ENCODE measurements around the gene GLTP.
"Not testable (repeated sequence)": the region's sequence is repeated elsewhere in the genome, so short reads cannot be mapped to it uniquely, and the experiment has no call there.

Gene GLTP

GRCh38 chr12:109902891-109903418, 22.6 kb upstream of the GLTP start:
- no peak for DNase-seq (ENCODE audit: low read depth)

GRCh38 chr12:109900752-109901580, 20.6 kb upstream of the GLTP start:
- DNase-seq (ENCODE audit: low read depth) = no peak

GRCh38 chr12:109899783-109900751, 19.7 kb upstream of the GLTP start, which contains the start of gene TCHP:
TSS of gene TCHP (plus strand) at chr12:109900274. CDS start at chr12:109903027, 2,753 bp downstream.
- DNase-seq (ENCODE audit: low read depth) = peak; percentile 68

DNA sequence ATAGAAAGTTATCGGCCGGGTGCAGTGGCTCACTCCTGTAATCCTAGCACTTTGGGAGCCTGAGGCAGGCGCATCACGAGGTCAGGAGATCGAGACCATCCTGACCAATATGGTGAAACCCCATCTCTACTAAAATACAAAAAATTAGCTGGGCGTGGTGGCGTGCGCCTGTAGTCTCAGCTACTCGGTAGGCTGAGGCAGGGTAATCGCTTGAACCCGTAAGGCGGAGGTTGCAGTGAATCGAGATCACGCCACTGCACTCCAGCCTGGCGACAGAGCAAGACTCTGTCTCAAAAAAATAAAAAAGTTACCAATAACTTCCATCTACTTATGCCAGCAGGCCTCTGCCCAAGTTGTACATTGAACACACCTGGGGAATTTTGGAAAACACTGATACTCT, 19.0 kb upstream of the GLTP start:
- not testable (repeated sequence) for DNase-seq (ENCODE audit: low read depth)

GRCh38 chr12:109897029-109897428, 16.7 kb upstream of the GLTP start:
- DNase-seq (ENCODE audit: low read depth) = no peak

DNA sequence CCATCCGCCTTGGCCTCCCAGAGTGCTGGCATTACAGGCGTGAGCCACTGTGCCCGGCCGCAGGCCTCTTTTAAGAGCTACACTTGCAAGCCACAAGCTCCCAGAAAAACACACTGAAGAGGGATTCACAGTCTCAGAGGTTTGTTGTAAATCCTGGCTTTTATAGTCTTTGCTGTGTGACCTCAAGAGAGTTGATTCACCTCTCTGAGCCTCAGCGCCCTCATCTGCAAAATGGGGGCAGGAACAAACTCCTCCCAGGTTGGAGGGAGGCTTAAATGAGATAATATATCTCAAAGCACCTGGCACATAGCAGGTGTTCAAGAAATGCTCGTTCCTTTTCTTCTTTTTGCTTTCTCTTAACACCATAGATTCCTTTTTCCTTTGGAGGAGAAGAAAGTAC, 15.8 kb upstream of the GLTP start:
- no peak for DNase-seq (ENCODE audit: low read depth)

DNA sequence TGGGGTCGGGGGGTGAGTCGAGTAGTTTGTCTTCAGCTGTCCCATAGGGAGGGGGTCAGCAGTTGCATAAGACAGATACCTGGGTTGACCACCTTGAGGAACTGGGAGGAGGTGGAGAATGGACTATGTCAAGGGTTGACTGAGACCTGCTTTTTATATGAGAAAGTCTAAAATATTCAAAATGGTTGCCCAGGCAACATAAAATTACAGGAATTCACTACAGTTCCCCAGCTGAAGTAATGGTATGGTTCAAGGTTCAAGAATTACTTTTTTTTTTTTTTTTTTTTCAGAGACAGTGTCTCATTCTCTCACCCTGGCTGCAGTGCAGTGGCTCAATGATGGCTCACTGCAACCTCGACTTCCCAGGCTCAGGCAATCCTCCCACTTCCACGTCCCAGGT, 14.6 kb upstream of the GLTP start:
- no peak for DNase-seq (ENCODE audit: low read depth)

DNA sequence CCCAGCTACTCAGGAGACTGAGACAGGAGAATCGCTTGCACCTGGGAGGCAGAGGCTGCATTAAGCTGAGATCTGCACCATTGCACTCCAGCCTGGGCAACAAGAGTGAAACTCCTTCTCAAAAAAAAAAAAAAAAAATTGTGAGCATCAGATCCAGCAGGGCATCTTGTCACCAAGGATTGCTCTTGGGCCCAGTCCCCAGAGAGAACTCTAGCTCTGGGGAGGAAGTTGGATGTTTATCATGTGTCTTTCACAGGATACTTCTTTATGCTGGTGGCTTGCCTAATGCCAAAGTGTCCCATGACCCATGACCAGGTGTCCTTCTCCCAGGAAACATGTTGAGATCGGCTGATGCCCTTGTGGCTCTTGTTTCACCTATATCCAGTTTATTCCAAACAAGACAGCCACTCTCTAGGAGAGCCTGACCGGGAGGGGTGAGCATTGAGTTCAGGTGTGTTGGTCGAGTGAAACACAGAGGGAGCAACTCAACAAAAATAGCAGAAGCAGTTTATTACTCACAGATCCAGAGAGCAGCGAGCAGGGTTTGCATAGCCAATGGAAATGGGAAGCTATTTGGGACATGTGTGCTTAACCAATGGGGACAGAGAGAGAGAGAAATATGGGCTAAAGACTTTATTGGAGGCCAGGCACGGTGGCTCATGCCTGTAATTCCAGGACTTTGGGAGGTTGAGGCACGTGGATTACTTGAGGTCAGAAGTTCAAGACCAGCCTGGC, 13.1 kb upstream of the GLTP start:
- DNase-seq (ENCODE audit: low read depth) = no peak

DNA sequence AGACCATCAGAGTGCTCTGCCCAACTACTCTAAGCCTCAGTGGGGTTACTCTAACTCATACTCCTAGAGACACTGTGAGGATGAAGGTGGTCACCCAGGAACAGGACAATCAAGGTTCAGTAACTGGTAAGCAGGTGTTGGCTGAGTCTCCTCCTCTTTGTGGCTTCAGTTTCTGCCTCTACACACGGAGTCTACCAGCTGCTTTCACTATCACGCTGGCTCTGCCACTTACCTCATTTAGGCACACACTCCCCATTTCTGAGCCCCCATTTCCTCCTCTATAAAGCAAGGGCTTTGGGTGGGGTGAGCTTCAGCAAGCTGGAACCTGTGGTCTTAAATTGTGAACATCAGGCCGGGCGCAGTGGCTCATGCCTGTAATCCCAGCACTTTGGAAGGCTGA, 12.4 kb upstream of the GLTP start:
- no peak for DNase-seq (ENCODE audit: low read depth)

GRCh38 chr12:109892165-109892715, 11.9 kb upstream of the GLTP start:
- no peak for DNase-seq (ENCODE audit: low read depth)

DNA sequence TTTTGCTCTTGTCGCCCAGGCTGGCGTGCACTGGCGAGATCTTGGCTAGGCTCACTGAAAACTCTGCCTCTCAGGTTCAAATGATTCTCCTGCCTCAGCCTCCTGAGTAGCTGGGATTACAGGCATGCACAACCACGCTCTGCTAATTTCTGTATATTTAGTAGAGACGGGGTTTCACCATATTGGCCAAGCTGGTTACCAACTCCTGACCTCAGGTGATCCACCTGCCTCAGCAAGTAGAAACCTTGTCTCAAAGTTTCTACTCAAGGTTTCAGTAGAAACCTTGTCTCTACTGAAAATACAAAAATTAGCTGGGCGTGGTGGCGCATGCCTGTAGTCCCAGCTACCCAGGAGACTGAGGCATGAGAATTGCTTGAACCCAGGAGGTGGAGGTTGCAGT, 11.4 kb upstream of the GLTP start:
- not testable (repeated sequence) for DNase-seq (ENCODE audit: low read depth)

GRCh38 chr12:109890620-109891170, 10.4 kb upstream of the GLTP start:
- DNase-seq (ENCODE audit: low read depth) = no peak

GRCh38 chr12:109888179-109889020, 8.1 kb upstream of the GLTP start:
- DNase-seq (ENCODE audit: low read depth) = peak; percentile 99

GRCh38 chr12:109885616-109886015, 5.3 kb upstream of the GLTP start:
- no peak for DNase-seq (ENCODE audit: low read depth)

- DNase-seq (ENCODE audit: low read depth) = no peak
These were observed 3.1 kb upstream of the GLTP start for GRCh38 chr12:109883461-109883860.

GRCh38 chr12:109881752-109882151, 1.4 kb upstream of the GLTP start:
- no peak for DNase-seq (ENCODE audit: low read depth)

GRCh38 chr12:109880938-109881337, 597 bp upstream of the GLTP start:
- DNase-seq (ENCODE audit: low read depth) = no peak

DNA sequence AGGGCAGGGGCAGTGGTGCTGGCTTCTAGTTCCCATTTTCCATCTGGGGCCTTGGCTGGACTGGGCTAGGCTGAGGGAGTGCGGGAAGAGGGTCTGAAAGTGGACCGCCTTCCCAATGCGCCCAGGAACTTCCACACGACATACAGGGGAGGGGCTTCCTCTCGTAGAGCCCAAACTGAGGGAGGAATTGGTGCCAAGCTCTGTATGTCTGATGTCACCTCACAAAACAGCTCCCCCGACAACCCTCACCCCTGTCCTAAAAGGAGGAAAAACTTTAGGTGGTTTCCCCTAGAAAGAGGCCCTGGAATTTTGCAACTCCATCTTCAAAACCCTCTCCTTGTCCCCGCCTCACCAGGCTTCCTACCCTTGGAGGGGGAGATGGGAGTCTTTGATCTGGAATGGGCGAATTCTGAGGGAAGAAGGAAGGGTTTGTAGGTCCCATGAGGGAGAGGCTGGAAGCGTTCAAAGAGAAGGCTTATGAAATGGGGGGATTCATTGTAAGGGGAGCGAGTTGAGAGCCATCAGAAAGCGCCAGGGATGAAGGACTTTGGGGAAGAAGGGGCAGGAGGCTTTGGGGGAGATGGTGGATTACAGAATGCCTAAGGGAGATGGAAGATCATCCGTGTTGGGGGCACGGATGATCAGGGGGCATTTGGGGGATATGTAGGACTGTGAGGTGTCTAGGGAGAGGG, 844 bp downstream of the GLTP start:
- no peak for DNase-seq (ENCODE audit: low read depth)

GRCh38 chr12:109878749-109879148, 1.6 kb downstream of the GLTP start:
- DNase-seq (ENCODE audit: low read depth) = no peak

- no peak for DNase-seq (ENCODE audit: low read depth)
These were observed 2.1 kb downstream of the GLTP start for GRCh38 chr12:109878247-109878625.

Measured in HS-5 (cell line).